ENCODE data around the gene FXYD4. TPM values are rescaled to one million over a fixed set of nuclear protein-coding genes. Genes with fewer than 3 reads are reported as not detected.
"Not testable (repeated sequence)": the region's sequence is repeated elsewhere in the genome, so short reads cannot be mapped to it uniquely, and the experiment has no call there.

Gene FXYD4
- total RNA-seq, 4 donors from 2014 or later: not detected

DNA sequence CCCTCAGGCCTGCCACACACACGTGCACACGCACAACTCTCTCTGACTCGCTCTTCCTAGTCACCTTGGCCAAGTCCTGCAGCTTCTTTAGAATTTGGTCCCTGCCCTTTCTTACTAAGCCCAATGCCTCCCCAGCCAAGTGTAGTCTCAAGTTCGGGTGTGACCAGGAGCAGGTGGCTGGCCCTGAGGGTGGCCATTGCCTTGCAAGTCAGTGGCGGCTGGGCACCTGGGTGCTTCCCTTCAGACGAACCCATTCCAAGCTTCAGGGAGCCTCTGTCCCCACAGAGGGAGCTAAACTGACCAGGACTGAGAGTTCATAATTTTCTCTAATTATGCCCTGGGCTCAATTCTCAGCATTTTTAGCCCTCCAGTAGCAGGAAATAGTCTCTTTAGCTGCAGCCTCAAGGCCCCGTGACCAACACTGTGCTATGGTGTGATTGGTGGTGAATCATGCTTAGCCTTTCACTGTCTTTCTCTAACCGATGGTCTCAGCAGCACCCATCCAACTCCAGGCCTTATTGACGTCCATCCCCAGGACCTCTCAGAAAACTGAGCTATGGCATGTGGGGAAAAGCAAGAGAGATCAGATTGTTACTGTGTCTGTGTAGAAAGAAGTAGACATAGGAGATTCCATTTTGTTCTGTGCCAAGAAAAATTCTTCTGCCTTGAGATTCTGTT lies 34.7 kb upstream of the FXYD4 start:
- no peak overlapping the region for H3K4me3 ChIP-seq
- H3K27me3 ChIP-seq: no peaks in the 10 kb centered on the region
- no peak overlapping the region for H3K27ac ChIP-seq
- H3K36me3 ChIP-seq: no peaks in the 10 kb centered on the region
- H3K4me1 ChIP-seq: peaks cover 0 to 5% (median 0%) of the 10 kb centered on the region in 4 donors
- no peaks in the 10 kb centered on the region for H3K9me3 ChIP-seq
- TF ChIP-seq CTCF (IDR thresholded peaks at IDR 0.05) (no peak), POLR2A (IDR thresholded peaks at IDR 0.05) (no peak)
- no peak for DNase-seq

DNA sequence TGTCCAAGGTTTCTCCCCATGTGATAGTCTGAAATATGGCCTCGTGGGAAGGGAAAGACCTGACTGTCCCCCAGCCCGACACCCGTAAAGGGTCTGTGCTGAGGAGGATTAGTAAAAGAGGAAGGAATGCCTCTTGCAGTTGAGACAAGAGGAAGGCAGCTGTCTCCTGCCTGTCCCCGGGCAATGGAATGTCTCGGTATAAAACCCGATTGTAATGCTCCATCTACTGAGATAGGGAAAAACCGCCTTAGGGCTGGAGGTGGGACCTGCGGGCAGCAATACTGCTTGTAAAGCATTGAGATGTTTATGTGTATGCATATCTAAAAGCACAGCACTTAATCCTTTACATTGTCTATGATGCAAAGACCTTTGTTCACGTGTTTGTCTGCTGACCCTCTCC lies 33.9 kb upstream of the FXYD4 start:
- not testable (repeated sequence) for DNase-seq, H3K4me3 ChIP-seq, H3K27me3 ChIP-seq, H3K9me3 ChIP-seq, H3K4me1 ChIP-seq, H3K36me3 ChIP-seq, H3K27ac ChIP-seq

GRCh38 chr10:43338117-43338516 lies 33.3 kb upstream of the FXYD4 start:
- no peaks in the 10 kb centered on the region for H3K27me3 ChIP-seq
- H3K4me3 ChIP-seq: no peak overlapping the region
- no peaks in the 10 kb centered on the region for H3K9me3 ChIP-seq
- DNase-seq: no peak
- H3K36me3 ChIP-seq: no peaks in the 10 kb centered on the region
- TF ChIP-seq POLR2A (IDR thresholded peaks at IDR 0.05) (no peak), CTCF (IDR thresholded peaks at IDR 0.05) (no peak)
- peaks cover 0 to 5% (median 0%) of the 10 kb centered on the region in 4 donors for H3K4me1 ChIP-seq
- H3K27ac ChIP-seq: no peak overlapping the region

DNA sequence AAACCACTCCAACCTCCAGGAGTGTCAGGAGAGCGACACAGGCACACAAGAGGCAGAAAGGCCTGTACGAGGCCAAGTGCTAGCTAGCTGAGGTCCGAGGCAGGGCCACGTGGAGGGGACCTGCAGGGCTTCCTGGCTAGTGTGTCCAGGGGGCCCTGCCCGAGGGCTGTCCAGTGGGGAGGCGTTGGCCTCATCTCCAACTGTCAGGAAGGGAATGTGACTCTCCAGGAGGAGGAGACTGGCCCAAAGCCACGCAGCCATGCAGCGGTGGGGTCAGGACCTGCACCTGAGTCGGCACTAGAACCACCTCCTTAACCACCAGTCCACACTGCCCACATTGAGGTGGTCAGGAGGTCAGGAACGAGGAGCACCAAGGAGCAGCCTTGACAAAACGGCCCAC lies 32.3 kb upstream of the FXYD4 start:
- Histone ChIP-seq H3K4me3 (no peak overlapping the region), H3K36me3 (no peaks in the 10 kb centered on the region), H3K9me3 (no peaks in the 10 kb centered on the region), H3K27ac (no peak overlapping the region), H3K4me1 (peaks cover 0 to 5% (median 0%) of the 10 kb centered on the region in 4 donors), H3K27me3 (no peaks in the 10 kb centered on the region)
- TF ChIP-seq CTCF (IDR thresholded peaks at IDR 0.05): no peak
- no peak for TF ChIP-seq POLR2A (IDR thresholded peaks at IDR 0.05)
- no peak for DNase-seq

DNA sequence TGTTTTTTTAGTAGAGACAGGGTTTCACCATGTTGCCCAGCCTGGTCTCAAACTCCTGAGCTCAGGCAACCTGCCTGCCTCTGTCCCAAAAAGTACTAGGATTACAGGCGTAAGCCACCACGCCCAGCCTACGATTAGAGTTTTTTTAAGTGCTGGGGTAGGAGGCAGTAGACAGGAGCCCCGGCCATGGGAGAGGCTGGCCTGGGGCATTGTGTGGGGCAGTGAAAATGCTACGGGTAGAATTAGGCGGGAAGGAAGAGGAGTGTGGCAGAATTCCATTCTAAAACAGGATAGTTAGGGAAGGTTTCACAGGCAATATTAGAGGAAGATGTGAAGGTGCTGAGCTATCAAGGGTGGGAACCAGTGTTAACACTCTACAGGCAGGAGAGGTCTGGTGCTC lies 31.3 kb upstream of the FXYD4 start:
- H3K27me3 ChIP-seq: no peaks in the 10 kb centered on the region
- no peak overlapping the region for H3K27ac ChIP-seq
- H3K9me3 ChIP-seq: no peaks in the 10 kb centered on the region
- TF ChIP-seq CTCF (IDR thresholded peaks at IDR 0.05) (no peak), POLR2A (IDR thresholded peaks at IDR 0.05) (no peak)
- no peaks in the 10 kb centered on the region for H3K36me3 ChIP-seq
- DNase-seq: no peak
- no peak overlapping the region for H3K4me3 ChIP-seq
- peaks cover 0 to 5% (median 0%) of the 10 kb centered on the region in 4 donors for H3K4me1 ChIP-seq

DNA sequence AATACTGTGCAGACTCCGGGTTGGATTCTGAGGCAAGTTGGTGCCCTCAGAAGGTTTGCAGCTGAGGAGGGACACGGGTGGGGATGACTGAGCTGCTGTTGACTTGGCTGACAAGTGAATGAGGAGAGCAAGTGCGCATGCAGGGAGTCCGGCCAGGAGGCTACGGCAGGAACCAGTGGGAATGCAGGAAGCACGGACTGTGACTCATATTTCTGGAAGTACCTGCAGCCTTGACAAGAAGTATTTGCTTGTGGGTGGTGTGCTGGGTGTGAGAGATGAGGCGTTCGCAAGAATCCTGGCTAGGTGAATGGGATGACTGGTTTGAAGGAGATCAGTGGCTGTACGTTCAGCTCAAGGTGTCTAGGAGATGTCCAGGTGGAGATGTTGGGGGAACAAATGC lies 30.8 kb upstream of the FXYD4 start:
- no peak for DNase-seq
- Histone ChIP-seq H3K27ac (no peak overlapping the region), H3K4me3 (no peak overlapping the region), H3K4me1 (peaks cover 0 to 5% (median 0%) of the 10 kb centered on the region in 4 donors), H3K9me3 (no peaks in the 10 kb centered on the region), H3K36me3 (no peaks in the 10 kb centered on the region), H3K27me3 (no peaks in the 10 kb centered on the region)
- TF ChIP-seq CTCF (IDR thresholded peaks at IDR 0.05) (no peak), POLR2A (IDR thresholded peaks at IDR 0.05) (no peak)
